SHP77 treated with DMSO at 0.1 percent for 48 hours (cell line): ENCODE measurements around the gene KIAA1614.

Experiments used
- DNase-seq: peaks from one replicate; lab custom pipeline; 2025; lab: John Stamatoyannopoulos, UW

KIAA1614 gene

DNA sequence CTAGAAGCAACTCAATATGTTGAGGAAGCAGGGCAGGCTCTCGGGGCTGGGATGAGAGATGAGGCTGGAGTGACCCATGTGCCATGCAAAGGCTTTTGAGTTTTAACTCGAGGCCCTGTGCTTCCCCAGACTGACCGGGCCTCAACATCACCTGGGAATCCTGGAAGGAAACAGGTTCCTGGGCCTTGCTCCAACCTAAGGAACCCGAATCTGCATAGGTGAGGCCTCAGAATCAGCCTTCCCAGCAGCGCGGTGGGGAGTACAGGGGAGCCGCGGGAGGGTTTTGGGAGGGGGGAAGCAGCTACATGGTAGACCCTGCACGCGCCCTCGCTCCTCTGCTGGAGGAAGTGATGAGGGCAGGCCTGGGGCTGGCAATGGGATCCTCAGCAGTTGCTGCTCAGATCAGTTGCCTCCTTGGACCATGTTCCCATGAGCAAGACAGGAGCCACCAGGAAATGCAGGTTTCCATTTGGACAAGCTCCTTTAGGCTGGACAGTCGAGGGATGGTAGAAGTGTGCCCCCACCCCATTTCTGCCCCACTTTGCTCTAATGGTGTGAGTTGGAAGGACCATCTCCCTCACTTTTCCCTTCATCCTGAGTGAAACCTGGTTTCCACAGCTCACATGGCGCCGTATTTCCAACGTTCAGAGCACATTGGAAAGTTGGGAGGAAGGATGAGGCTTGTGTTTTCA lies 4.5 kb upstream of the KIAA1614 start:
- no peak for DNase-seq

DNA sequence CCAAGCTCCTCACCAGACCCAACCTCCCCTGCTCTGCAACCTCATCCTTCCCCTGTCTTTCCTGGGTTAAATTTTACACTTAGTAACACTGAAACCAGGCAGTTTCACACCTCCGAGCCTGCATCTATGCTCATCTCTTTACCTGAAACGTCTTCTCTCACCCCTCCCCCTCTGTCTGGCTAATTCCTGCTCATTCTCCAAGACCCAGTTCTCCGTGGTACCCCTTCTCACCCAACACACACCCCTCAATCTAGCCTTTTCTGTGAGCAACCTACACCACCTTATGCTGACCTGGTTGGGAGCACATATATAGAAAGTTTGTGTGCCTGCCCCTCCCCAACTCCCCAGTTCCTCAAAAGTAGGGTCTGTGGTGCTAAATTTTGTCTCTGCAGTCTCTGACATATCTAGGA lies 3.7 kb upstream of the KIAA1614 start:
- no peak for DNase-seq

DNA sequence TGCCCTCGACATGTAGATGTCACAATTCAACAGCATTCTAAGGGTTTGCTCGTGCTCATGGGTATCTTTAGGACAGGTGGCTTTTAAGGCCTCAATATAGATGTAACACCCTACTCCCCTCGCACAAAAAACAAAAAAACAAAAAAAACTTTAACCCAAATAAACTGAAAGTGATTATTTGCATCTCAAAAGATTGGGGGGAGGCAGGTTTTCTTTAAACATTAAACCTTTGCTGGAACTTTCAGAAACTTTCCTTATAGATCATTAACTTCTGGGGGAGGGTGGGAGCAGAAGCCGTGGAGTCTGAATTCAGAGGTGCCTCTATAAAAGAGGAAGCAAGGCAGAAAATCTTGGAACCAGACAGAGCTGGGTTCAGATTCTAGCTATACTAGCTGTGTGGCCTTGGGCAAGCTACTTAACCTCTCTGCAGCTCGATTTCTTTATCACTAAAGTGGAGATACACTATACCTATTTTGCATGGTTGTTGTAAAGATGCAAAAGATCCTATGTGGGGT lies 3.2 kb upstream of the KIAA1614 start:
- DNase-seq = no peak

DNA sequence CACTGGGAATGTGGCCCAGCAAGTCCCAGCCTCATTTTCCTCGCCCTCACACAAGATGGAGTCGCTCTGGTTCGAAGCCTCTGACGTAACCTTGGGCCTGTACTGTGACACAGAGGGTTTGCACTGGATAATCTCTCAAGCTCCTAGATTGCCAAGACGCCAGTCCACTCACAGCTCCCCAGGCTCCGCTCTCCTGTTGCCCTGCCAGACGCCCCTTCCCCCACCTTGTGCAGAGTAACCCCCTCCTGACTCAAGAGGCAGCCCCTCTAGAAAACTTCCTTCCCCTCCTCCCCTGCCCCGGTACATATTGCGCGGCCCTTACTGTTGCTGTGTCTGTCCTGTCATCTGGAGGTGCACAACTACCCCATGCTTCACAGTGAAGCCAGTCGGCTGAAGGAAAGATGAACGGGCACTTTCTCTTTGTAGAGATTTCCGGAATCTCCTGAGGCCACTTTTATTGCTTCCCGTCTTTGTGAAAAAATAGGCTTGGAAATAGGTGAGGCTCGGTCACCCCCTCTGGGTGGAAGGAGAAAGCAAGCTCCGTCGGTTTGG lies 981 bp upstream of the KIAA1614 start:
- DNase-seq = no peak

DNA sequence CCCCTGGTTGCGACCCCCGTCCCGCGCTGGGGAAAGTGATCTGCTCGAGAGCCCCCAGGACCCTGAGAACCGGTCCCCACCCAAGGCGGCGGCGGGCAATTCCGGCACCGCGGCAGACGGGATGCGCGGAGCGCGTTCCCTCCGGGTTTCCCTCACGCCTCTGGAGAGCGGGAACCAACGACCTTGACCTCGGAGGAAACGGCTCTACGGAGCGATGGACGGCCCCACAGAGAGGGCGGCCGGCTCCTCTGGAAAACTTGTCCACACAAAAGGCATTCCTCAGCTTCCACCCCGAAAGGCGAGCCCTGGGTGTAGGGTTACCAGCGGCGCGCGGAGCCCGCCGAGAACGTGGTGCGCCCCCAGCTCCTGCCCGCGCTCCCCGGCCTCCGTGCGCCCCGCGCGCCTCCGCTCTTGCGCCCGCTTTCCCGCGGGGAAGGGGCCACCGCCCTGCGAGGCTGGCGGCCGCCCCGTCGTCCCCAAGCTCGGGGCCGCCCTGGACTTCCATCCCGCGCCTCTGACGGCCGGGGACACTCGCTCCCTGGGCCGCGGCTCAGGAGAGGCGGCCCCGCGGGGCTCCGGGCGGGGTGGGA lies 391 bp upstream of the KIAA1614 start:
- no peak for DNase-seq

DNA sequence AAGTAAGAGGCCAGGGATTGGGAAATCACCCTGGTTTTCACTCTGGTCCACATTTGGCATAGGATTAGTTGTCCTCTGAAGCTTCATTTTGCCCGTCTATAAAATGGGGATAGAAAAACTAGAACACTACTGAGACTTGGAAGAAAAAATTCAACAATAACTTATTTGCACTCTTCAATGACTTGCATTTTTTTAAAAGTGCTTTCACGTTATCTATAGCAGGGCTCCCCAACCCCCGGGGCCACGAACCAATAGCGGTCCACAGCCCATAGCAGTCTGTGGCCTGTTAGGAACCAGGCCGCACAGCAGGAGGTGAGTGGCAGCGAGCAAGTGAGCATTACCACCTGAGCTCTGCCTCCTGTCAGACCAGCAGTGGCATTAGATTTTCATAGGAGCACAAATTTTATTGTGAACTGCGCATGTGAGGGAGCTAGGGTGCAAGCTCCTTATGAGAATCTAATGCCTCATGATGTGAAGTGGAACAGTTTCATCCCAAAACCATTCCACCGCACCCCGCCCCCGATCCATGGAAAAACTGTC lies 2.8 kb downstream of the KIAA1614 start:
- no peak for DNase-seq

DNA sequence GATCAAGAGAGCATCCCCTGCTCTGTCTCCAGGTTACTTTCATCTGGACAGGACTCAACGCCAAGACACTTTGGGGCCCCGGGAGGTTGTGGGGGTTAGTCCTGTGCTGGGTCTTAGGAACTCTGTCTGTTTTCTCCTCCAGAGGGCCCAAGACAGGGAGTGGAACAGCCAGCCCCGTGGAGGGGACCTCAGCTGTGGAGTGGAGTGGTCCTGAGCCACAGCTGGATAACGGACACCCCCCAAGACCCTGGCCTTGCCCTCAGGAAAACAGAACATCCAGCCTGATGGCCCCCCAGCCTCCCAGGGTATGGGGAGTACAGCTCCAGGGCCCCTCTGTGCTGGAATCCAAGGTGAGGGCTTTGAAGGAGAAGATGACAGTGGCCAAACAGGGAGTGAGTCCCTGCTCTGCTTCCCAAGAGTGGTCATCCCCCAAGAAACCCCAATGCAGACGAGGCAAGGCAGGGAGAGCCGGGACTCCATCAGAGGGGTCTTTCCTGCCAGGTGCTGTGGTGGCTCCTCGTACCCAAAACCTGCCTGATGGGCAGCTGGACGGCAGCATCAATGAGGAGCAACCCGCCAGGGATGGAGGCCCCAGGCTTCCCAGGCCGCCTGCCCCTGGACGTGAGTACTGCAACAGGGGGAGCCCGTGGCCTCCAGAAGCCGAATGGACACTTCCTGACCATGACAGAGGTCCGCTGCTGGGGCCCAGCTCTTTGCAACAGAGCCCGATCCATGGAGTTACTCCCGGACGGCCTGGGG lies 3.5 kb downstream of the KIAA1614 start:
- no peak for DNase-seq

DNA sequence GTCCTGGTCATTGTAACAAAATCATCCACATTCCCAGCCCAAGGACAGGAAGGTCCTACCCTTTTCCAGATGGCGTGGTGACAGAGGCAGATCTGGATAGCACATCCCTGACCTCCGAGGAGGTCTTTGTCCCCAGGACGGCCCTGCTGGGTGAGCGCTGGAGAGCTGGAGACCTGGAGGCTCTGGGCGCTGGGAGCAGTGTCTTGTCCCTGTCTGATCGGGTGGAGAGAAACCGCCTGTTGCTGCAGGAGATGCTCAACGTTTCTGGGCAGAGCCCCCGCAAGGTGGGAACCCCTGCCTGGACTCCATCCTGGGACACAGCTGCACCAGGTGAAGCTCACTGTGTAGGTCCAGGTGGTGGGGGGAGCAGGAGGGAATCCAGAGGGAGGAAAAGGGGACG lies 4.1 kb downstream of the KIAA1614 start:
- no peak for DNase-seq

DNA sequence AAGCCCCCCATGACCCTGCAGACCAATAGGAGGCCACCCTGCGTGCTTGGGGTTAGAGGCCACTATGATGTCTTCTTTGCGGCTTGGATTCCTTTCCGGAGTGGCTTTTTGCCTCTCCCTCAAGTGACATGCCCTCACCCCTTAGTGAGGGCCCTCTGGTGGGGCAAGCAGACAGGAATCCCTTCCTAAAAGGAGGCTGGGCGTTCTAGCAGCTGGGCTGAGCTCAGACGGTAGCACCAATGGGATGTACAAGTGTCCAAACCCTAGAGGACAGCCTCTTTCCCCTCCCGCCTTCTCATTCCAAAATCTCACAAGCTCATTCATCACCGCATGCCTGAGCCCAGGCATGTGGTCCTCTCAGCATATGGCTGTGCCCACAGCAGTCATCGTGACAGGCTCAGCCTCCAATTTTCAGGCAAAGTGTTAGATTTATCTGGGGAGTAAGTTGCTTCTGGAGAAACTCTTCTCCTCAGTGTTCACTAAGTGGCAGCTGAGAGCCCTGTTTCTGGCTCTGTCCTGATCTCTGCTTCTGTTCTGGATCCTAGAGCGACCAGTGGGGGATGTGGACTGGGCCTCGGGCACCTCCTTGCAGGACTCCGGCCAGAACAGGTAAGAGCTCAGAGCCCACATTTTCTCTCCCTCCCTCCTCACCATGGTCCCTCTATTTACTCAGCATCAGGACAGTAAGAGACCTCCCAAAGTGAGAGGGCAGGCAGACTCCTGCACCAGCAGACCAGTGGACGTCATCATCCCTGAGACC lies 4.8 kb downstream of the KIAA1614 start:
- DNase-seq = no peak

DNA sequence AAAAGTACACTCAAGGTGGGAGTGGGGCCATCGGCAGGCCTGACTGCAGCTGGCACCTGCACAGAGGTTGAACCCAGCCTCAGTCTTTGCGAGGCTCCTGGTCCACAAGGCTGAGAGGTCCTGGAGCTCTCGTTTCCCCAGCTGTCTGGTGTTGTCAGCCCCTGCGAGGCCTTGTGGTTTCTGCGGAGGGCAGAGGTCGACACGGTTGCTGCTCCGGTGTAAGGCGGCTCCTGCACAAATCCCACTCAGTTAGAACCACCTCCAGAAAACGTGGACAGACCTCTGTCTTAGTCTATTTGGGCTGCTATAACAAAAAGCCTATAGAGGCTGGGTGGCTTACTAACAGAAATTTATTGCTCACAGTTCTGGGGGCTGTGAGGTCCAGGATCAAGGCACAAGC lies 5.8 kb downstream of the KIAA1614 start:
- DNase-seq = no peak

DNA sequence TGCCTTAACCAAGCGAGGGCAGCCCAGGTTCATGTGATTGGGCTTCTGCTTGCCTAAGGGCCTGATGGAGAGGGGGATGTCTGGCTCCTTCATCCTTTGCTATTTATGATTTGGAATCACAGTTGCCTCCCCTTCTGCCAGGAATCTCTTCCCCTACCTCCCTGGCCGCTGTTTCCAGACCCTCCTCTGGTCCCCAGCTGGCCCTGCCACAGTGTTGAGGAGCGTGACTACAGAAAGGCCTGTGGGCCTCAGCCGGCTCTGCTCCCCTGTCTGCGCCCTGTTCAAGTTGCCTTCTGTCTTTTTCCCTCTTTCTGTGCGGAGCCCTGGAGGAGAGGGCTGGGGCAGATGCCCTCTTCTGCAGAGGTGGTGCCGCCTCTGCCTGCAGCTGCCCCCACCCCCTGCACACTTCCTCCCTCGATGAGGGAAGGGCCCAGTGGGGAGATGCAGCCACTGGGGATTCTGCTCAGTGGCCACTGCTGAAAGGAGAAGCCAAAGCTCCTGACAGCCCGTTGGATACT lies 6.5 kb downstream of the KIAA1614 start:
- no peak for DNase-seq

DNA sequence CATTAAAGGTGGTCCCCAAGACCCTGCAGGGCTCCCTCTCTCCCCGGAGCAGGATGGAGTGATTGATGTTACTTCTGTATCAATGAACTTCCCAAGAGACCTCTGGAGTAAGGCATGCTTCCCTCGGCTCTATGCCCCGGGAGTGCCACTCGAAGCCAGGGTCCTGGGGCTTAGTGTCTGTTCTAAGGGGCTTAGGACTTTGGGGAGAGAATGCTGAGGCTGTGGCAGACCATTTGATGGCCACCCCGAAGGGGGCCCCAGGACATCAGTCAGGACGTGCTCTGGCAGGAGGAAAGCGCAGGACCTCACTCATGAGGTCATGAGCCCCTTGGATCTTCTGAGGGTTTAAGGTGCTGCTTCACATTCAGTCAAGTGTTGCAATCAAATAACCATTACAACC lies 7.5 kb downstream of the KIAA1614 start:
- DNase-seq = no peak

DNA sequence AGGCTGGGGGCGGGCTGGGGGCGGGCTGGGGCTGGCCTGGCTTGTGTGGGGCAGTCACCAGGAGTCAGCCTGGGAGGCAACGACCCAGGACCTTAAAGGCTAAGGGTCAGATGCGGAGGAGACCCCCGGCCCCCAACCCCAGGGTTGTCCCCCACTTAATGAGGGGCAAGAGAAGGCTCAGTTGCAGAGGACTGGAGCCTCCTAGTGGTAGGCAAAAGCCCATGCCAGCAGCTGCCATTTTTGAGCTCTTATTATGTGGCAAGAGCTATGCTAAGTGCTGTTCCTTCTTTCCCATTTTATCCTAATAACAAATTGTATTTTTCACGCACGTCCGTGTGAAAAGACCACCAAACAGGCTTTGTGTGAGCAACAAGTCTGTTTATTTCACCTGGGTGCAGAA lies 8.0 kb downstream of the KIAA1614 start:
- no peak for DNase-seq

DNA sequence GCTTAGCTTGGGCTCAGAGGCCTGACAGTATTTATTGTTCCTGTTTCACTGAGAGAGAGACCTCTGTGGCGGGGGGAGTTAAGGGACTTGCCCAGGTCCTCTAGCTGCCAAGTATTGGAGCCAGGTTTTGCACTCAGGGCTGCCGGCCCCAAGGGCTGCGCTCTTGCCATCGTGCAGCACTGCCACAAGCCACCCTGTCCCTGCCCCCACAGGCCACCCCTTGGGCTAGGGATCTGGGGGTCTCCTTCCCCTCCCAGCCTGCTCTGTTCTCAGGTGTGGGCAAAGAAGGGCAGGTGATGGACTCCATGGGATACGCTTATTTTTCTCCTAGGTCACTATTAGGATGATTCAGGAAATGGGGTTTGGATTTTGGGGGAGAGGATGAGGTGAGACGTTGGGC lies 8.7 kb downstream of the KIAA1614 start:
- no peak for DNase-seq

DNA sequence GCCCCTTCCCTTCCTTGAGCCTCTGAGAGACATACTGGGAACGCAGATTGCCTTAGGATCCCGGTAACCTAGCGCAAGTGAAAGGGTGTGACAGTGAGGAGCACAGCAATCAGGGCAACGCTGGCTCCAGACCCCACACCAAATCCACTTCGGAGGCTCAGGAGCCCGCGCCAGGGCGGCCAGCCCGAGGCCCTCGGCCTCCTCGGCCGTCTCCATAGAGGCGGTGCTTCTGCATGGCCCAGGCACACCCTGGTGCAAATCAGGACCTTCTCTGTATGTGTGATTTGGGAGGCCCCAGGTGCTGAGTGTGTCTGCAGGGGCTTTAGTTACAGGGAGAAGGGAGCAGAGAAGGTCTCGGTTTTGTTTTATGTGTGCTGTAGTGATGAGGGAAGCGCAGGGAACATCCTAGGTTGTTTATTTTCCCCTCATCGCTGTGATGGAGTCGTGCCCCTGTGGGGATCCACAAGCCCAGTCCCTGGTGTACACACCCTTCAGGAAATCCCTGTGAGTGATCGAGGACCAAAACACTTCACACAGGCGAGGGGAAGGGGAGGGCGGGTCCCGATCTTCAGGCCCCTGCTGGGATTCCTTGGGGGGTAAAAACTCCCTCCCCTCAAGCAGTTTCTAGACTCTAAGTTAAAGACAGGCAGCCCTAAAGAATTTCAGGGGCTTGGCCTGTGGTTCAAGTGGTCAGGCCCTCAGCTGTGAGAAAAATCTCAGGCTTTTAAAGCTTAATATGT lies 9.4 kb downstream of the KIAA1614 start:
- no peak for DNase-seq

DNA sequence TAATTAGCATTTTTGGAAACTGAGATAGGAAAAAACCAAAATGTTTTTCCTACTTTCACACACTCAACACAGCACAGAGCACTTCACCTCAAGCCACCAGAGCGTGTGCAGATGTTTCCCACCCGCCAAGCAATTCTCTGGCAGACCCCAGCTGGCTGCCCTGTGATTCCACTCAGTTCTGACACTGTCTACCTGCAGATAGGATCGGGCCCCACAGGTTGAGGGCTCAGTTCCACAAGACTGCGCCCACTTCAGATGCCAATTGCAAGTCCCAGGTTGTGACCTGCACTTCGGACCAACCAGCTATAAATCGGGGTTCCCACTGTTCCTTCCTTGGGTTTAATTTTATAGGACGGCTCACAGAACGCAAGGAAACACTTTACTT lies 9.9 kb downstream of the KIAA1614 start:
- no peak for DNase-seq

DNA sequence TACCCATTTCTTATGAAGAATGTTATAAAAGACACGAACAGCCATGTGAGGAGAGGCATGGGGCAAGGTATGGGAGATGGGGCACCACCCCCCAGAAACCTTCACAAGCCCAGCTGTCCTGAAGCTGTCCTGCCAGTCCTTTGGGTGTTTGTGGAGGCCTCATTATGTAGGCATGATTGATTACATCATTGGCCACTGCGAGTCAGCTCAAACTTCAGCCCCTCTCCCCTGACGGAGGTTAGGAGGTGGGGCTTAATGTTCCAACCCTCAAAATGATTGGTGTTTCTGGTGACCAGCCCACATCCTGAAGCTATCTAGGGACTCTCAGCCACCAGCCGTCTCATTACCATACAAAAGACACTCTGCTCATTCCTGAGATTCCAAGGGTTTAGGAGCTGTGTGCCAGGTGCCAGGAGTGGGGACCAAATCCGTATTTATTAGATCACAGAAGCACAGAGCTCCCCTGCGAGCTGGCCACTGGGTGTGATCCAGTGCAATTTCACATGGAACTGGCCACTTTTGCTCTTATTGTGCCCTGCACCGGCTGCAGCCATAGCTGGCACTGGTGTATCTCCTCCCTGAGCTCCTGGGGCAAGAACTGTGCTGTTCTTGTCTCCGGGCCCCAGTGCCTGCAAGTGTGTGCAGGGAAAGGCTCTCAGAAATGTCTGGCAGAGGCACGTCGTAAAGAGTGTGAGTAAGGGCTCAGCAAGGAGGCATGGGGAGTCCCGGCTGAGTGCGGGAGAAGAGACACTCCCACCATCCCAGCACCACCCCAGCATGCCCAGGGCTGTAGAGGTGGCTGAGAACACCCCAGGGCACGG lies 10.5 kb downstream of the KIAA1614 start:
- DNase-seq = no peak

DNA sequence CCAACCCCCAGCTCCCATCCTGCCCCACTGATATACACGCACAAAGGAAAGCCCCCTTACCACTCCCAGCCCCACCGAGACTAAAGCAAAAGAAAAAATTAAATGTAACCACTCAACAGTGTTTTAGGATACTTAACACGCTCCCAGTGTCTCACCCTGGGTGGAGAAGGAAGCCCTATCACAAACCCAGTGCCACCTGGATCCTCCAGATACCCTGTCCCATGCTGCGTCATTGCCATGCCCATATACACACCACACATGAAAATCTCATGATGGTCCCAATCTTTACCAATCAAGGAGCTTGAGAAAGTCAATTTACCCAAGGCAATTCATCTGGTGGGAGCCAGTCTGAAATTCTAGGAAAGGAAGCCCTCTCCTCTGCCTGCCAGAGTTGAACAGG lies 11.2 kb downstream of the KIAA1614 start:
- no peak for DNase-seq

DNA sequence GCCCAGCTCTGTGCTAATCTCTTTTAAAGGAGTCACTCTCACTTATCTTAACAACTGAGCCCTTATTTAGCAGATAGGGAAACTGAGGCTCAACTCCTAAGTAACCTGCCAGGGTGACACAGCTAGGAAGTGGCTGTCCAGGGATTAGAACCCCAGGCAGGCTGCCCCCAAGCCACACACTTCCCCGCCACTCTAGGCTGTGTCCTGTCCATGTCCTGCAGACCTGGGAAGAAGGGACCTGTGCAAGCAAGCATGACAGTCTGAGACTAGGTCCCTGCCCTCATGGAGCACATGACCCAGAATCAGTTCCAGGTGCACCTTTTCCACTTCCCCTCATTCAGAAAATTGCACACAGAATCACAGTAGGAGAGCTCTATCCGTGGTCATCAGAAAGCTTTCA lies 12.2 kb downstream of the KIAA1614 start:
- no peak for DNase-seq

DNA sequence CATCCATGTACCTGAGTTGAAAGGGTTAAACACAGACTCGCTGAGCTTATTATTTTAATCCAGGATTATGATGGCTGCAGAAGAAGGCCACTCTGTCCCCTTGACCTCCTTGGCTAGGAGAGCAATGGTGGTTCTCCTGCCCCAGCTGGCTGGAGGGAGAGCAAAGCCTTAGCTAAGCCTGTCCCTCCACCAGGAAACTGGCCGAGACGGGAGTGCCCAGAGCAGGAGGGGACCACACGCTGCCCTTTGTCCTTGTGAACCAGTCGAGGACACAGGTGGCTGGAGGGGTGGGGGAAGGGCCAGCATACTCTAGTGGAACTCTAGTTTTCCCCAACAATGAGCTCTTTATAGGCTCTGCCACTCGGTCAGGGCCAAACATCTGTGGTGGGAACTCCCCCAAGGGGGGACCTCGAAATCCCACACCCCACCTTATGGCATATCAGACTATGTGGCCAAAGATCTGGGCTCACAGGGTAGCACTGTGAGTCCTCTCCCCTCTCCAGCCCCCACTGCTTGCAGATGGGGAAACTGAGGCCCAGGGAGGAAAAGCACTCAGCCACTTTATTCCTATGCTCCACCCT lies 12.9 kb downstream of the KIAA1614 start:
- DNase-seq = no peak
